SK-N-SH (cell line): ENCODE data around the gene PSMG3. TPM values are rescaled to one million over a fixed set of nuclear protein-coding genes. Genes with fewer than 3 reads are reported as not detected.

ENCODE experiments used
- CTCF ChIA-PET: fragments of 300-600, 350-600 bp; formaldehyde crosslinking; extraction: SDS; loops from one replicate; lab custom pipeline; 2021; lab: Yijun Ruan, JAX
- POLR2A ChIA-PET: fragments of 350-600 bp; sonication (Branson Sonifier 250); formaldehyde crosslinking; extraction: SDS; loops from one replicate; lab custom pipeline; 2020; ENCODE audit warnings: antibody characterized with exemption, inconsistent platforms; lab: Yijun Ruan, JAX
- DNase-seq: peaks from one replicate; pipeline ENCODE4 v3.0.0; 2012
- H2AFZ ChIP-seq: fragments of 200-600 bp; sonication (generic); 2 replicates; pipeline ENCODE4 v1.8.1; 2016; ENCODE audit warnings: antibody characterized with exemption, mild to moderate bottlenecking, low read depth
- H3F3A ChIP-seq: fragments of 200-600 bp; sonication (generic); replicated peaks from 2 replicates; pipeline ENCODE3; 2016; ENCODE audit warnings: antibody characterized with exemption, mild to moderate bottlenecking; ENCODE audit not compliant: insufficient read depth
- H3K27ac ChIP-seq, 2 experiments: fragments of 200-500 bp in 1 of 2; fragments of 200-600 bp in 1 of 2; sonication (Bioruptor generic) in 1 of 2; sonication (generic), shearing (Covaris generic) in 1 of 2; 2 replicates each; pipeline versions ENCODE4 v1.5.1 to v1.6.1; 2014 to 2016; ENCODE audit warnings: low read depth in 2 of 2, inconsistent platforms in 1 of 2, low read length in 1 of 2, mild to moderate bottlenecking in 1 of 2, mixed read lengths in 1 of 2
- H3K27me3 ChIP-seq: fragments of 200-600 bp; sonication (generic), shearing (Covaris generic); 2 replicates; pipeline ENCODE4 v1.6.1; 2016; ENCODE audit warnings: mixed run types; ENCODE audit not compliant: insufficient read depth
- H3K36me3 ChIP-seq, 2 experiments: fragments of 200-500 bp in 1 of 2; fragments of 200-600 bp in 1 of 2; sonication (Bioruptor generic) in 1 of 2; sonication (generic) in 1 of 2; replicated peaks in 1 of 2; 2 replicates each; pipeline versions ENCODE3 to v1.5.1; 2014 to 2016; ENCODE audit warnings: low read length in 1 of 2, mild to moderate bottlenecking in 1 of 2; ENCODE audit not compliant: insufficient read depth in 2 of 2, control insufficient read depth in 1 of 2
- H3K4me1 ChIP-seq, 2 experiments: fragments of 200-500 bp in 1 of 2; fragments of 200-600 bp in 1 of 2; sonication (Bioruptor generic) in 1 of 2; sonication (generic), shearing (Covaris generic) in 1 of 2; 2 replicates each; pipeline versions ENCODE4 v1.5.1 to v1.6.1; 2014 to 2016; ENCODE audit warnings: low read depth in 1 of 2, low read length in 1 of 2, mixed run types in 1 of 2; ENCODE audit not compliant: insufficient read depth in 2 of 2, control insufficient read depth in 1 of 2
- H3K4me2 ChIP-seq: fragments of 200-600 bp; sonication (generic), shearing (Covaris generic); 2 replicates; pipeline ENCODE4 v1.6.1; 2017; ENCODE audit warnings: mixed run types
- H3K4me3 ChIP-seq, 2 experiments: fragments of 200-500 bp in 1 of 2; fragments of 200-600 bp in 1 of 2; sonication (Bioruptor generic) in 1 of 2; sonication (generic), shearing (Covaris generic) in 1 of 2; 2 replicates each; pipeline versions ENCODE4 v1.5.1 to v1.8.1; 2014 to 2016; ENCODE audit warnings: low read depth in 2 of 2, inconsistent platforms in 1 of 2, low read length in 1 of 2, mild to moderate bottlenecking in 1 of 2, mixed read lengths in 1 of 2, moderate library complexity in 1 of 2
- H3K79me2 ChIP-seq: fragments of 200-600 bp; sonication (generic); 2 replicates; pipeline ENCODE4 v1.8.1; 2017; ENCODE audit warnings: mild to moderate bottlenecking; ENCODE audit not compliant: insufficient read depth
- H3K9ac ChIP-seq: fragments of 200-600 bp; sonication (generic); 2 replicates; pipeline ENCODE4 v1.6.1; 2017; ENCODE audit warnings: mixed run types
- H3K9me2 ChIP-seq: fragments of 200-600 bp; sonication (generic); 2 replicates; pipeline ENCODE4 v1.6.1; 2017; ENCODE audit warnings: mixed run types
- H3K9me3 ChIP-seq: fragments of 200-600 bp; sonication (generic); 2 replicates; pipeline ENCODE4 v1.6.1; 2017; ENCODE audit warnings: mixed run types, mild to moderate bottlenecking, moderate library complexity
- H4K20me1 ChIP-seq: fragments of 200-600 bp; sonication (generic); 2 replicates; pipeline ENCODE4 v1.6.1; 2017; ENCODE audit warnings: mild to moderate bottlenecking, mixed run types; ENCODE audit not compliant: insufficient read depth
- CHD2 ChIP-seq: fragments of 150-350 bp; IDR thresholded peaks from 2 replicates; pipeline ENCODE4 v1.6.1; 2018; ENCODE audit warnings: low read length; ENCODE audit not compliant: partially characterized antibody
- ELF1 ChIP-seq: IDR thresholded peaks from 2 replicates; pipeline ENCODE4 v1.4.0; 2012
- EP300 ChIP-seq, 2 experiments: IDR thresholded peaks; 2 replicates each; pipeline versions ENCODE4 v1.4.0 to v1.6.1; 2012; ENCODE audit warnings: borderline replicate concordance in 1 of 2, low read depth in 1 of 2, low read length in 1 of 2
- FOXM1 ChIP-seq: IDR thresholded peaks from 2 replicates; pipeline ENCODE4 v1.4.0; 2012; ENCODE audit warnings: low read depth, mild to moderate bottlenecking
- GABPA ChIP-seq: IDR thresholded peaks from 2 replicates; pipeline ENCODE4 v1.4.0; 2012; ENCODE audit warnings: low read depth, mild to moderate bottlenecking
- NFIC ChIP-seq: IDR thresholded peaks from 2 replicates; pipeline ENCODE4 v1.4.0; 2012; ENCODE audit warnings: borderline replicate concordance
- NRF1 ChIP-seq: IDR thresholded peaks from 2 replicates; pipeline ENCODE4 v1.6.1; 2012; ENCODE audit warnings: low read depth, mild to moderate bottlenecking, low read length
- POLR2AphosphoS5 ChIP-seq: IDR thresholded peaks from 2 replicates; pipeline ENCODE4 v1.6.1; 2012; ENCODE audit warnings: low read depth, low read length
- RCOR1 ChIP-seq: fragments of 150-350 bp; IDR thresholded peaks from 2 replicates; pipeline ENCODE4 v1.6.1; 2017; ENCODE audit warnings: antibody characterized with exemption, low read length
- TAF1 ChIP-seq: IDR thresholded peaks from 2 replicates; pipeline ENCODE4 v1.6.1; 2012; ENCODE audit warnings: low read depth, mild to moderate bottlenecking, low read length, moderate library complexity, borderline replicate concordance
- TCF12 ChIP-seq: IDR thresholded peaks from 2 replicates; pipeline ENCODE4 v1.4.0; 2012
- WGBS: methylation state at CpG from one replicate; pipeline ENCODE4 v1.1.6; 2017; ENCODE audit warnings: low lambda C conversion rate; 5-methylcytosine and 5-hydroxymethylcytosine counted together
- polyA plus RNA-seq, 3 experiments: library from polyadenylated mRNA; depleted of rRNA; stranded (reverse); fragments of >200 nt; gene quantifications; 2 replicates each; pipeline ENCODE4 v1.2.3, GENCODE V29; 2012
- TF ChIP-seq, protein P1 (sequence below): fragments of 150-350 bp; IDR thresholded peaks from 2 replicates; pipeline ENCODE4 v1.6.1; 2017; ENCODE audit warnings: antibody characterized with exemption, low read length, low read depth, borderline replicate concordance
- TF ChIP-seq, protein P2 (sequence below): IDR thresholded peaks from 2 replicates; pipeline ENCODE4 v1.6.1; 2012; ENCODE audit warnings: mild to moderate bottlenecking, low read depth, low read length, moderate library complexity

Gene PSMG3
- polyA plus RNA-seq, 1 of the 3 experiments (the other 2 are of a cell fraction), result 109 TPM

DNA sequence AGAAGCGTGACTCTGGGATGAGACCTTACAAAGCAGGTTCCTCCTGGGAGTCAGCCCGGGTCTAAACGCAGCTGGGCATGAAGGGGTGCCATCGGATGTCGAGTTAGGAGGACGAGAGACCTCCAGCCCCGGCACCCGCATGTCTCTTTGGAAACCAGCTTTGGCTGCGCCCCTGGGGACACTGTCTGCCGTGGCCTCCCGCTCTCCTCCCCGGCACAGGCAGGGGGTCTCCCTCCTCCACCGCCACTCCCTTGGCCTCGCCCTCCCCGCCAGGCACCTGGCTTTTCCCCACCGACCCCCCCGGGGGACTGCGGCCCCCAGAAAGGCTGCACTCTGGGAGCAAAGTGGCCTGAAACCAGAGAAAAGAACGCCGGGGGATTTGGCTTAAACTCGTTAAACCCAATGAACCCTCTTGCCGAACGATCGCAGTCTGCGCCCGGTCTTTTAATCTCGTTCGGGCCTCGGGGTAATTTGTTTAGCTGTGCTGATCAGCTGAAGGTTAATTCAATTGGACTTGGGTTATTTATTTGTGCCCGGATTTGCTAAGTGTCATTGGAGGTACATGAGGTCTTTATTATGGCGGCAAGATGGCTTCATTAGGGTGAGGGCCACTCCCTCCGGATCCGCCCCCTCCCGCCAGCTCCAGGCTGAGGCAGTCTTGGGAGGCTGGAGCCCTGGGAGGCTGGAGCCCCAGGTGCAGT lies 16.4 kb upstream of the PSMG3 start:
- no peaks in the 10 kb centered on the region for H3K9me3 ChIP-seq
- 36% methylated on average over 34 of the region's 34 CpGs for WGBS
- H3K27ac ChIP-seq, result peak overlapping the region in 1 of 2 experiments; percentile 95; a peak in 2 of 4 replicates
- H3F3A ChIP-seq, result no peaks in the 10 kb centered on the region
- no peak overlapping the region for H3K9ac ChIP-seq
- no peaks in the 10 kb centered on the region for H4K20me1 ChIP-seq
- H3K4me1 ChIP-seq, result peaks cover 0 to 49% of the 10 kb centered on the region in 2 experiments; a peak in 1 of 4 replicates
- peak; percentile 90 for DNase-seq
- H3K79me2 ChIP-seq, result no peaks in the 10 kb centered on the region
- peak overlapping the region; percentile 32; the same call in 1 of the 2 replicates for H3K4me2 ChIP-seq
- peak; percentile 74; the same call in 1 of the 2 replicates for TF ChIP-seq RCOR1
- peak in 1 of 2 experiments; percentile 76; a peak in 2 of 4 replicates for TF ChIP-seq EP300 (IDR thresholded peaks at IDR 0.05; ENCODE audit: borderline replicate concordance in 1 of 2, low read depth in 1 of 2, low read length in 1 of 2)
- TF ChIP-seq CHD2, result peak; percentile 15
- TF ChIP-seq, protein P1, sequence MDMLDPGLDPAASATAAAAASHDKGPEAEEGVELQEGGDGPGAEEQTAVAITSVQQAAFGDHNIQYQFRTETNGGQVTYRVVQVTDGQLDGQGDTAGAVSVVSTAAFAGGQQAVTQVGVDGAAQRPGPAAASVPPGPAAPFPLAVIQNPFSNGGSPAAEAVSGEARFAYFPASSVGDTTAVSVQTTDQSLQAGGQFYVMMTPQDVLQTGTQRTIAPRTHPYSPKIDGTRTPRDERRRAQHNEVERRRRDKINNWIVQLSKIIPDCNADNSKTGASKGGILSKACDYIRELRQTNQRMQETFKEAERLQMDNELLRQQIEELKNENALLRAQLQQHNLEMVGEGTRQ, result no peak
- no peak overlapping the region for H2AFZ ChIP-seq
- H3K9me2 ChIP-seq, result no peaks in the 10 kb centered on the region
- H3K27me3 ChIP-seq, result peaks cover 18% of the 10 kb centered on the region; the same call in 1 of the 2 replicates
- H3K36me3 ChIP-seq, result no peaks in the 10 kb centered on the region
- H3K4me3 ChIP-seq, result no peak overlapping the region
- CTCF ChIA-PET, result interaction anchor here (0.9 to 4.0 kb wide), 13 partner anchors 12 to 761 kb away, joined by 3 to 27 read pairs (median 5); partner anchors contain the start of genes MAD1L1 and PSMG3
- POLR2A ChIA-PET, result interaction anchor here (0.9 to 2.2 kb wide), 9 partner anchors 10 to 81 kb away, joined by 3 to 19 read pairs (median 3); no protein-coding TSS in a partner anchor

DNA sequence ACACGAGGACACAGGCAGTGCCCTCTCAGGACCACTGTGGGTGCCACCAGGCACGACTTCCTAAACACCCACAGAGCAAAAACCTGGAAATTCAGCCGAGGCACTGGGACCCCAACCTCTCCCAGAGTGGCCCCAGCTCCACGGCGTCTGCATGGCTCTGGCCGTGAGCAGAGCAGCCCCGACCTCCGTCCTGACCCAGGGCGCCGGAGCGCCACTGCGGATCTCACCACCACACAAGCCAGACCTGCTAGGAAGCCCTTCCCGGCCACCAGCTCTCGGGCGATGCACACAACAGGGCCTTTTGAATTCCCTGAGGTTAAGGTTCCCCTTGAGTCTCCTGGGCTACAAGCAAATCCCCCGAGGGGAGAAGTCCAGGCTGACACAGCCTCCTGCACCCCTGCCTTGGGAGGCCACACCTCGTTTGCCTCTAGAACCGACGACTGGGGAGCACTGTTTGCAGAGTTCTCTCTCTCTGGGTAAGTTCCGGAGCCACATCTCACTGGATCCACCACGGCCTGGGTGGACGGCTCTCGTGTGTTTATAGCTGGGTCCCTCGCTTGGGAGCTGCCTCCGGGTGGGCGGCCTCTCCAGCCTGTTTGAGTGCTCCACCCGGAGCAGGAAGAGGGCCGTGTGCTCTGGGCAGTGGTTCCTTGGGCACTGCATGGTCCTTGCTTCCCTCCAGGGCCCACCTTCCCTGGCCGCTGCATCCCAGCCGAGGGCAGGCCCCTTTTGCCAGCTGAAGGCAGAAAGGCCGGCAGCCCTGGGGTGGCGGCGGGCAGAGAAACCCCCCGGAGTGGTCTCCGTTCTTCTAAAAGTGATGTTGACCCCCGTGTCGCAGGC lies 15.5 kb upstream of the PSMG3 start:
- peak; percentile 31 for DNase-seq
- Histone ChIP-seq H3K9me3 (no peaks in the 10 kb centered on the region), H3K4me3 (no peak overlapping the region), H3K36me3 (no peaks in the 10 kb centered on the region), H3F3A (no peaks in the 10 kb centered on the region), H3K27ac (peak overlapping the region in 1 of 2 experiments; percentile 95; a peak in 2 of 4 replicates), H3K9me2 (no peaks in the 10 kb centered on the region), H2AFZ (no peak overlapping the region), H3K9ac (no peak overlapping the region), H4K20me1 (no peaks in the 10 kb centered on the region), H3K27me3 (peaks cover 18% of the 10 kb centered on the region; the same call in 1 of the 2 replicates), H3K79me2 (no peaks in the 10 kb centered on the region), H3K4me2 (no peak overlapping the region), H3K4me1 (peaks cover 0 to 50% of the 10 kb centered on the region in 2 experiments; a peak in 1 of 4 replicates)
- CTCF ChIA-PET, result interaction anchor here (0.9 to 4.0 kb wide), 10 partner anchors 13 to 647 kb away, joined by 3 to 27 read pairs (median 7); partner anchors contain the start of gene MAD1L1
- POLR2A ChIA-PET, result interaction anchor here (0.9 to 2.2 kb wide), 6 partner anchors 11 to 585 kb away, joined by 3 to 19 read pairs (median 4); no protein-coding TSS in a partner anchor
- 88% methylated on average over 22 of the region's 37 CpGs for WGBS
- TF ChIP-seq ELF1, result no peak
- no peak for TF ChIP-seq NFIC
- TF ChIP-seq, protein P2, sequence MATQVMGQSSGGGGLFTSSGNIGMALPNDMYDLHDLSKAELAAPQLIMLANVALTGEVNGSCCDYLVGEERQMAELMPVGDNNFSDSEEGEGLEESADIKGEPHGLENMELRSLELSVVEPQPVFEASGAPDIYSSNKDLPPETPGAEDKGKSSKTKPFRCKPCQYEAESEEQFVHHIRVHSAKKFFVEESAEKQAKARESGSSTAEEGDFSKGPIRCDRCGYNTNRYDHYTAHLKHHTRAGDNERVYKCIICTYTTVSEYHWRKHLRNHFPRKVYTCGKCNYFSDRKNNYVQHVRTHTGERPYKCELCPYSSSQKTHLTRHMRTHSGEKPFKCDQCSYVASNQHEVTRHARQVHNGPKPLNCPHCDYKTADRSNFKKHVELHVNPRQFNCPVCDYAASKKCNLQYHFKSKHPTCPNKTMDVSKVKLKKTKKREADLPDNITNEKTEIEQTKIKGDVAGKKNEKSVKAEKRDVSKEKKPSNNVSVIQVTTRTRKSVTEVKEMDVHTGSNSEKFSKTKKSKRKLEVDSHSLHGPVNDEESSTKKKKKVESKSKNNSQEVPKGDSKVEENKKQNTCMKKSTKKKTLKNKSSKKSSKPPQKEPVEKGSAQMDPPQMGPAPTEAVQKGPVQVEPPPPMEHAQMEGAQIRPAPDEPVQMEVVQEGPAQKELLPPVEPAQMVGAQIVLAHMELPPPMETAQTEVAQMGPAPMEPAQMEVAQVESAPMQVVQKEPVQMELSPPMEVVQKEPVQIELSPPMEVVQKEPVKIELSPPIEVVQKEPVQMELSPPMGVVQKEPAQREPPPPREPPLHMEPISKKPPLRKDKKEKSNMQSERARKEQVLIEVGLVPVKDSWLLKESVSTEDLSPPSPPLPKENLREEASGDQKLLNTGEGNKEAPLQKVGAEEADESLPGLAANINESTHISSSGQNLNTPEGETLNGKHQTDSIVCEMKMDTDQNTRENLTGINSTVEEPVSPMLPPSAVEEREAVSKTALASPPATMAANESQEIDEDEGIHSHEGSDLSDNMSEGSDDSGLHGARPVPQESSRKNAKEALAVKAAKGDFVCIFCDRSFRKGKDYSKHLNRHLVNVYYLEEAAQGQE, result no peak
- no peak for TF ChIP-seq RCOR1
- TF ChIP-seq TCF12, result no peak
- no peak for TF ChIP-seq GABPA
- TF ChIP-seq POLR2AphosphoS5, result no peak
- no peak for TF ChIP-seq NRF1
- TF ChIP-seq FOXM1, result no peak
- no peak for TF ChIP-seq TAF1
